WERI-Rb-1 (cell line): ENCODE results near the gene MAPKAPK3.

Source experiments
- DNase-seq: peaks from one replicate; pipeline ENCODE4 v3.0.0-alpha.2; 2020
- H3K27ac ChIP-seq: fragments of 250-450 bp; sonication (Bioruptor Pico); 2 replicates; pipeline ENCODE4 v1.5.1; 2020; ENCODE audit warnings: mild to moderate bottlenecking, moderate library complexity
- H3K27me3 ChIP-seq: fragments of 250-450 bp; sonication (Bioruptor Pico); 2 replicates; pipeline ENCODE4 v1.5.1; 2021; ENCODE audit warnings: mild to moderate bottlenecking, low read depth, moderate library complexity; ENCODE audit not compliant: insufficient read depth, severe bottlenecking
- H3K36me3 ChIP-seq: fragments of 250-450 bp; sonication (Bioruptor Pico); 2 replicates; pipeline ENCODE4 v1.5.1; 2020; ENCODE audit warnings: mild to moderate bottlenecking, moderate library complexity
- H3K4me3 ChIP-seq: 2 replicates; pipeline ENCODE4 v1.5.1; 2011; ENCODE audit warnings: low read depth, mild to moderate bottlenecking, control low read depth, low read length
- H3K9me3 ChIP-seq: fragments of 250-450 bp; sonication (Bioruptor Pico); 2 replicates; pipeline ENCODE4 v1.5.1; 2021; ENCODE audit warnings: mild to moderate bottlenecking, moderate library complexity; ENCODE audit not compliant: severe bottlenecking
- TF ChIP-seq, protein P1 (sequence below): IDR thresholded peaks from 2 replicates; pipeline ENCODE4 v1.5.1; 2011; ENCODE audit warnings: low read depth, mild to moderate bottlenecking, control low read depth, inconsistent platforms, low read length

MAPKAPK3 gene

DNA sequence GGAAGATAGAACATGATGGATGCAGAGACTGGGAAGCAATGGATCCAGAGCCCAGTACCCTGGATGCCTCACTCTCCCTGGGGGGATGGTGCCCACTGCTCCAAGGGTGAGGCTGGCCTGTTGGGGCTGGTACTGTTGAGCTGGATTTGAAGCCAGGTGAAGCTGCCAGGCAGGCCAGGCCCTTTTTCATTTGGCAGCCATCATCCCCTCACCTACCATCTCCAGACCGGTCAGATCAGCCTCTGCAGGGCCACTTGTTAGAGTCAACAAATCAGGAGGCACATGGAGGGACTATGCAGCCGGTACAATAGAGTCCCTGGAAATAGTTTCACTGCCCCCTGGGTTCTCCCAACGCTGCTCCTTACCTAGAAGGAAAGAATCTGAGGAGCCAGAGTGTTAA is 5.9 kb downstream of the MAPKAPK3 start:
- TF ChIP-seq, protein P1, sequence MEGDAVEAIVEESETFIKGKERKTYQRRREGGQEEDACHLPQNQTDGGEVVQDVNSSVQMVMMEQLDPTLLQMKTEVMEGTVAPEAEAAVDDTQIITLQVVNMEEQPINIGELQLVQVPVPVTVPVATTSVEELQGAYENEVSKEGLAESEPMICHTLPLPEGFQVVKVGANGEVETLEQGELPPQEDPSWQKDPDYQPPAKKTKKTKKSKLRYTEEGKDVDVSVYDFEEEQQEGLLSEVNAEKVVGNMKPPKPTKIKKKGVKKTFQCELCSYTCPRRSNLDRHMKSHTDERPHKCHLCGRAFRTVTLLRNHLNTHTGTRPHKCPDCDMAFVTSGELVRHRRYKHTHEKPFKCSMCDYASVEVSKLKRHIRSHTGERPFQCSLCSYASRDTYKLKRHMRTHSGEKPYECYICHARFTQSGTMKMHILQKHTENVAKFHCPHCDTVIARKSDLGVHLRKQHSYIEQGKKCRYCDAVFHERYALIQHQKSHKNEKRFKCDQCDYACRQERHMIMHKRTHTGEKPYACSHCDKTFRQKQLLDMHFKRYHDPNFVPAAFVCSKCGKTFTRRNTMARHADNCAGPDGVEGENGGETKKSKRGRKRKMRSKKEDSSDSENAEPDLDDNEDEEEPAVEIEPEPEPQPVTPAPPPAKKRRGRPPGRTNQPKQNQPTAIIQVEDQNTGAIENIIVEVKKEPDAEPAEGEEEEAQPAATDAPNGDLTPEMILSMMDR, result no peak
- Histone ChIP-seq H3K27me3 (no peaks in the 10 kb centered on the region), H3K36me3 (peaks cover 2% of the 10 kb centered on the region), H3K27ac (peak overlapping the region; percentile 36; the same call in 1 of the 2 replicates), H3K4me3 (no peak overlapping the region), H3K9me3 (no peaks in the 10 kb centered on the region)
- no peak for DNase-seq

GRCh38 chr3:50623840-50624474 is 7.0 kb downstream of the MAPKAPK3 start:
- H3K36me3 ChIP-seq, result peaks cover 2% of the 10 kb centered on the region
- H3K9me3 ChIP-seq, result no peaks in the 10 kb centered on the region
- H3K27ac ChIP-seq, result no peak overlapping the region
- H3K27me3 ChIP-seq, result no peaks in the 10 kb centered on the region
- TF ChIP-seq, protein P1, result no peak
- H3K4me3 ChIP-seq, result no peak overlapping the region
- DNase-seq, result no peak

DNA sequence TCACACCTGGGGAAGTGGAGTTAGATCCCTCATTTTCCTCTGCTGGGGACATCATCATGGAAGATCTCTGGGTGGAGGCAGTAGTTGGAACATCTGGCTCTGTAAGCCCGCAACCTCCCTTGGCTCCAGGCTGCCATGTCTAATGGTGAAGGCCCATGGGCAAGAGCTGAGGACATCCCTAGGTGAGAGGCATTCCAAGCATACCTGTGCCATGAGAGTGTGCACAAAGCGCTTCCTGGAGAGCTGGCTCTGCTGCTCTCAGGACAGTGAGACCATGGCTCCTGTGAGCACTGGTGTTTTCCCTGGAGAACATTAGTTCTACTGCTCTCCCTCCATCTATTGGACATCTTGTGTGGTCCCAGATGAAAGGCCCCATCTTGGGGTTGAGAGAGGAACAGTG is 7.7 kb downstream of the MAPKAPK3 start:
- H3K9me3 ChIP-seq, result no peaks in the 10 kb centered on the region
- TF ChIP-seq, protein P1, result no peak
- H3K4me3 ChIP-seq, result no peak overlapping the region
- no peak for DNase-seq
- no peaks in the 10 kb centered on the region for H3K27me3 ChIP-seq
- no peak overlapping the region for H3K27ac ChIP-seq
- H3K36me3 ChIP-seq, result peaks cover 2% of the 10 kb centered on the region; the same call in 1 of the 2 replicates

- Histone ChIP-seq H3K27me3 (no peaks in the 10 kb centered on the region), H3K4me3 (peak overlapping the region; percentile 7), H3K9me3 (no peaks in the 10 kb centered on the region), H3K27ac (peak overlapping the region; percentile 79), H3K36me3 (peaks cover 2% of the 10 kb centered on the region; the same call in 1 of the 2 replicates)
- TF ChIP-seq, protein P1, result no peak
- DNase-seq, result peak; percentile 68
Observed at GRCh38 chr3:50625231-50626182, 8.6 kb downstream of the MAPKAPK3 start.

DNA sequence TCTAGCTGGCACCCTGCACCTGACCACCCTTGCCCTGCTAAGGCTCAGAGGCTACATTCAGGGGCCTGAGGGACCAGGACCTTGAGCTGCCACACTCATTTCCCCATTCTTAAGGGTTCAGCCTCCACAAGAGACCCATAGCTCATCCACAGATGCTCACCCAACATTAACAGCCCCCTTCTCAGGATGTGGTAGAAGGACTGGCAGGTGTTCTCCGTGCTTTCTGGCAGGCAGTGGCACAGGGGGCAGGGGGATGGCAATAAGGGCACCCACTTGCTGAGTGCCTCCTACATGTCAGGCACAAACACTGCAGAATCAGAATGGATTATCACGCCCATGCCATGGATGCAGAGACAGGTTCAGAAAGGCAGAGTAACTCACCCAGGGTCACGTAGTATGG is 9.4 kb downstream of the MAPKAPK3 start:
- Histone ChIP-seq H3K27me3 (no peaks in the 10 kb centered on the region), H3K4me3 (no peak overlapping the region), H3K36me3 (no peaks in the 10 kb centered on the region; the same call in 1 of the 2 replicates), H3K27ac (no peak overlapping the region), H3K9me3 (no peaks in the 10 kb centered on the region)
- TF ChIP-seq, protein P1, result no peak
- no peak for DNase-seq
